ENCODE measurements around the gene GSTT4.
"Not testable (repeated sequence)": the region's sequence is repeated elsewhere in the genome, so short reads cannot be mapped to it uniquely, and the experiment has no call there.

The GSTT4 gene

GRCh38 chr22:23949764-23950163, 55.5 kb downstream of the GSTT4 start:
- not testable (repeated sequence) for DNase-seq

Measured in NCI-H526 (cell line).